Measurements from ENCODE around the gene B3GAT2. TPM values are rescaled to one million over a fixed set of nuclear protein-coding genes. Genes with fewer than 3 reads are reported as not detected.

B3GAT2 gene
- total and polyA plus RNA-seq, 2 of the 13 experiments (the other 11 are each of a cell fraction or from before 2014, with no cell fraction given) = 0.01 to 0.02 TPM

DNA sequence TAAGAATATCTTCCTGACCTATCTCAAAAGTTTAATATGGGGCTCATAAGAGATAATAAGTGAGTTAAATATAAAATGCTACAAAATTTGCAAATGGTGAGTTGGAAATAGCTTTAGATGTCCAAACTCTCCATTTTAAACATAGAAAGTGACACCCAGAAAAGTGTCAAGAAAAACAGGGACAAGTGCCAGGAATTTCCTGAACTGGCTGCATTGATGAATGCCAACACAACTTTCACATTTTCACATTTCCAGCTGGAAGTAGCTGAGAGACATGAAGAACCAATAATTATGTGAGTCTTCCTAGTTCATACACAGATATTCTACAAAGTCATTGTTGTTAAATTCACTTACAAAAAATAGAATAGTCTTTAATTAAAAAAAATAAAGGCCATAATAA is 38.6 kb upstream of the B3GAT2 start:
- BruUV-seq (replicated peaks) = no TSS peak
- ChIA-PET POLR2A (no interaction called here), CTCF (ENCODE audit: low intra/inter-chr PET ratio, low total read pairs) (no interaction called here)
- FAIRE-seq (no peak), ATAC-seq (no peak), DNase-seq (ENCODE audit: low spot score) (no peak)
- H3K9ac ChIP-seq (ENCODE audit: insufficient read depth, low read depth, low read length) = no peak overlapping the region
- H3K36me3 ChIP-seq (replicated peaks in 1 of 2; ENCODE audit: control insufficient read depth in 1 of 2, insufficient read depth in 2 of 2, low read length in 2 of 2) = no peaks in the 10 kb centered on the region
- H3K4me2 ChIP-seq (ENCODE audit: low read depth, low read length) = no peak overlapping the region
- in situ Hi-C loops (cut with HindIII; ENCODE audit: extremely low pct_ligation_motif_present, low pct_unique_long_range_greater_than_20kb) = no loop called here
- no peak overlapping the region for H2AFZ ChIP-seq (ENCODE audit: low read length)
- H3K27me3 ChIP-seq (ENCODE audit: control insufficient read depth in 1 of 2, insufficient read depth in 2 of 2, low read length in 2 of 2) = no peaks in the 10 kb centered on the region
- intact Hi-C loops (cut with micrococcal nuclease; ENCODE audit: unreplicated experiment) = no loop called here
- no peaks in the 10 kb centered on the region for H3K9me3 ChIP-seq (ENCODE audit: low read length)
- TF ChIP-seq RERE (CRISPR knock-in tag; IDR thresholded peaks at IDR 0.05; ENCODE audit: low read depth) (no peak), CC2D1A (CRISPR knock-in tag; IDR thresholded peaks at IDR 0.05) (no peak), ZNF563 (CRISPR knock-in tag; IDR thresholded peaks at IDR 0.05) (no peak), RNF2 (conservative IDR thresholded peaks at IDR 0.05; ENCODE audit: low read depth) (no peak), ZNF382 (CRISPR knock-in tag; IDR thresholded peaks at IDR 0.05; ENCODE audit: borderline replicate concordance) (no peak), TBX2 (CRISPR knock-in tag; IDR thresholded peaks at IDR 0.05; ENCODE audit: borderline replicate concordance) (no peak), MAZ (IDR thresholded peaks at IDR 0.05; ENCODE audit: borderline replicate concordance, low read depth, low read length) (no peak), MAZ (CRISPR knock-in tag; IDR thresholded peaks at IDR 0.05; ENCODE audit: low read depth) (no peak), ZNF615 (CRISPR knock-in tag; IDR thresholded peaks at IDR 0.05; ENCODE audit: borderline replicate concordance) (no peak), U2AF2 (IDR thresholded peaks at IDR 0.05; ENCODE audit: low read depth, low read length) (no peak), NFYB (CRISPR knock-in tag; IDR thresholded peaks at IDR 0.05) (no peak)
- no peaks in the 10 kb centered on the region for H4K20me1 ChIP-seq (ENCODE audit: insufficient read depth, low read length)
- H3K79me2 ChIP-seq (ENCODE audit: insufficient read depth, low read length) = no peaks in the 10 kb centered on the region
- H3K4me3 ChIP-seq (replicated peaks in 1 of 3; ENCODE audit: insufficient read depth in 1 of 3, low read depth in 2 of 3, low read length in 3 of 3) = no peak overlapping the region
- H3K4me1 ChIP-seq (ENCODE audit: insufficient read depth, low read length) = no peaks in the 10 kb centered on the region
- H3K27ac ChIP-seq (ENCODE audit: extremely low read length, insufficient read depth, low read length) = no peak overlapping the region

Data from HepG2 (cell line).